GM23338 (cell line): ENCODE measurements around the gene LAD1. TPM values are rescaled to one million over a fixed set of nuclear protein-coding genes. Genes with fewer than 3 reads are reported as not detected.

Experiments
- ATAC-seq: fragments of 200-7000 bp; cut with Tn5 transposase; 3 replicates; pipeline ENCODE4 v1.9.1; 2020
- DNase-seq: peaks from one replicate; pipeline ENCODE4 v3.0.0-alpha.2; 2015; ENCODE audit warnings: low spot score
- H2AFZ ChIP-seq: fragments of 200-600 bp; sonication (generic); 2 replicates; pipeline ENCODE4 v1.8.0; 2016; ENCODE audit warnings: antibody characterized with exemption, mild to moderate bottlenecking, moderate library complexity
- H3F3A ChIP-seq: fragments of 200-600 bp; sonication (generic); replicated peaks from 2 replicates; pipeline ENCODE4 v1.8.0; 2017; ENCODE audit warnings: antibody characterized with exemption, mixed run types, low read depth
- H3K27ac ChIP-seq: fragments of 200-600 bp; sonication (generic); 2 replicates; pipeline ENCODE4 v1.6.1; 2016; ENCODE audit warnings: low read depth
- H3K27me3 ChIP-seq: fragments of 200-600 bp; sonication (generic); 2 replicates; pipeline ENCODE4 v1.8.0; 2016; ENCODE audit warnings: mild to moderate bottlenecking, mixed run types, moderate library complexity; ENCODE audit not compliant: insufficient read depth
- H3K36me3 ChIP-seq: fragments of 200-600 bp; sonication (generic); 2 replicates; pipeline ENCODE4 v1.8.0; 2016; ENCODE audit warnings: mild to moderate bottlenecking; ENCODE audit not compliant: insufficient read depth
- H3K4me1 ChIP-seq: fragments of 200-600 bp; sonication (generic); 2 replicates; pipeline ENCODE4 v1.8.0; 2016; ENCODE audit warnings: mild to moderate bottlenecking, moderate library complexity; ENCODE audit not compliant: insufficient read depth
- H3K4me2 ChIP-seq: fragments of 200-600 bp; sonication (generic); 2 replicates; pipeline ENCODE4 v1.7.1; 2017; ENCODE audit warnings: mixed run types
- H3K4me3 ChIP-seq: fragments of 200-600 bp; sonication (generic); 2 replicates; pipeline ENCODE4 v1.6.1; 2016; ENCODE audit warnings: mixed run types
- H3K79me2 ChIP-seq: fragments of 200-600 bp; sonication (generic); replicated peaks from 2 replicates; pipeline ENCODE4 v1.8.0; 2017; ENCODE audit warnings: mild to moderate bottlenecking; ENCODE audit not compliant: insufficient read depth
- H3K9me2 ChIP-seq: fragments of 200-600 bp; sonication (generic); 2 replicates; pipeline ENCODE4 v1.8.0; 2017; ENCODE audit not compliant: insufficient read depth
- H4K20me1 ChIP-seq: fragments of 200-600 bp; sonication (generic); replicated peaks from 2 replicates; pipeline ENCODE4 v1.8.0; 2017; ENCODE audit warnings: mild to moderate bottlenecking; ENCODE audit not compliant: insufficient read depth
- H3K27ac Mint-ChIP-seq: 2 replicates; pipeline ENCODE4 v1.8.0; 2020; ENCODE audit warnings: inconsistent platforms, mild to moderate bottlenecking, moderate library complexity, mixed read lengths
- H3K27me3 Mint-ChIP-seq: 3 replicates; pipeline ENCODE4 v1.8.0; 2022; ENCODE audit warnings: low read depth, mild to moderate bottlenecking, moderate library complexity, mixed read lengths, inconsistent platforms; ENCODE audit not compliant: insufficient read depth, poor library complexity
- H3K36me3 Mint-ChIP-seq: 3 replicates; pipeline ENCODE4 v1.8.0; 2021; ENCODE audit warnings: low read depth, mild to moderate bottlenecking, inconsistent platforms, moderate library complexity, mixed read lengths
- H3K4me1 Mint-ChIP-seq: 3 replicates; pipeline ENCODE4 v1.8.0; 2020; ENCODE audit warnings: mild to moderate bottlenecking, inconsistent platforms, mixed read lengths
- H3K4me3 Mint-ChIP-seq: 3 replicates; pipeline ENCODE4 v1.8.0; 2021; ENCODE audit warnings: moderate library complexity, mild to moderate bottlenecking, inconsistent platforms, mixed read lengths
- H3K9me3 Mint-ChIP-seq: 3 replicates; pipeline ENCODE4 v1.8.0; 2020; ENCODE audit warnings: moderate library complexity, mild to moderate bottlenecking, inconsistent platforms, mixed read lengths
- CREB1 ChIP-seq: fragments of 250-450 bp; sonication (Bioruptor Pico); IDR thresholded peaks from 2 replicates; pipeline ENCODE4 v1.5.0; 2020; ENCODE audit warnings: low read depth, mild to moderate bottlenecking, moderate library complexity
- CTCF ChIP-seq, 2 experiments: fragments of 200-600 bp in 1 of 2; sonication (generic) in 1 of 2; conservative IDR thresholded peaks; 2 replicates each; pipeline versions ENCODE4 v1.5.1 to v1.6.1; 2016 to 2017; ENCODE audit warnings: antibody characterized with exemption in 2 of 2, low read depth in 2 of 2, mild to moderate bottlenecking in 2 of 2, moderate library complexity in 1 of 2
- ETS1 ChIP-seq: IDR thresholded peaks from 2 replicates; pipeline ENCODE4 v1.6.1; 2016; ENCODE audit warnings: antibody characterized with exemption
- EZH2 ChIP-seq: fragments of 200-600 bp; sonication (generic); IDR thresholded peaks from one replicate; pipeline ENCODE4 v1.8.0; 2017; ENCODE audit warnings: antibody characterized with exemption, mild to moderate bottlenecking, low read depth; ENCODE audit not compliant: unreplicated experiment
- EZH2phosphoT487 ChIP-seq: fragments of 200-600 bp; sonication (generic); IDR thresholded peaks from one replicate; pipeline ENCODE4 v1.8.1; 2018; ENCODE audit warnings: antibody characterized with exemption; ENCODE audit not compliant: unreplicated experiment
- JUNB ChIP-seq: IDR thresholded peaks from one replicate; pipeline ENCODE4 v1.6.1; 2016; ENCODE audit warnings: antibody characterized with exemption; ENCODE audit not compliant: unreplicated experiment
- NANOG ChIP-seq: IDR thresholded peaks from 2 replicates; pipeline ENCODE4 v1.6.1; 2016; ENCODE audit warnings: antibody characterized with exemption, borderline replicate concordance
- POLR2AphosphoS5 ChIP-seq: IDR thresholded peaks from 2 replicates; pipeline ENCODE4 v1.6.1; 2016; ENCODE audit warnings: antibody characterized with exemption, low read depth
- REST ChIP-seq: IDR thresholded peaks from one replicate; pipeline ENCODE4 v1.6.1; 2018; ENCODE audit warnings: antibody characterized with exemption; ENCODE audit not compliant: unreplicated experiment
- STAT1 ChIP-seq: IDR thresholded peaks from one replicate; pipeline ENCODE4 v1.6.1; 2016; ENCODE audit warnings: antibody characterized with exemption; ENCODE audit not compliant: unreplicated experiment
- ZNF114 ChIP-seq: fragments of 250-450 bp; sonication (Bioruptor Pico); IDR thresholded peaks from 2 replicates; pipeline ENCODE4 v1.5.0; 2020; ENCODE audit warnings: mild to moderate bottlenecking, moderate library complexity
- ZNF331 ChIP-seq: fragments of 250-450 bp; sonication (Bioruptor Pico); IDR thresholded peaks from 2 replicates; pipeline ENCODE4 v1.5.0; 2020; ENCODE audit warnings: low read depth, mild to moderate bottlenecking, moderate library complexity
- ZNF462 ChIP-seq: fragments of 250-450 bp; sonication (Bioruptor Pico); IDR thresholded peaks from 2 replicates; pipeline ENCODE4 v1.5.0; 2020; ENCODE audit warnings: mild to moderate bottlenecking, moderate library complexity
- polyA plus RNA-seq: library from polyadenylated mRNA; unstranded; fragments of >200 nt; fragmentation: Nextera tagmentation; extraction: Ambion mirVana; gene quantifications from 2 replicates; pipeline ENCODE4 v1.2.1, GENCODE V29; 2016
- total RNA-seq: library from RNA; depleted of rRNA; stranded (reverse); fragments of >200 nt; shearing (Covaris generic); gene quantifications from 2 replicates; pipeline ENCODE4 v1.2.3, GENCODE V29; 2014

Gene LAD1
- total and polyA plus RNA-seq, 2 experiments from 2014 or later, result 17.6 to 18.9 TPM

GRCh38 chr1:201419256-201419655 is 20.1 kb upstream of the LAD1 start:
- Mint-ChIP-seq H3K9me3 (peaks cover 7% of the 10 kb centered on the region; the same call in 2 of the 3 replicates), H3K27ac (0 out of 2 replicates have a peak overlapping the region, but pooled peaks have one; percentile 14), H3K4me1 (peaks cover 15% of the 10 kb centered on the region), H3K4me3 (no peak overlapping the region), H3K27me3 (peaks cover 7% of the 10 kb centered on the region), H3K36me3 (no peaks in the 10 kb centered on the region)
- TF ChIP-seq JUNB, result no peak
- TF ChIP-seq ZNF114 (CRISPR knock-in tag), result no peak
- no peak for TF ChIP-seq CTCF (conservative IDR thresholded peaks at IDR 0.05; ENCODE audit: low read depth in 2 of 2)
- no peak for TF ChIP-seq STAT1
- no peak for TF ChIP-seq EZH2
- no peak for TF ChIP-seq ETS1
- no peak for TF ChIP-seq REST
- no peak for TF ChIP-seq NANOG
- no peak for TF ChIP-seq EZH2phosphoT487
- TF ChIP-seq ZNF462 (CRISPR knock-in tag), result no peak
- TF ChIP-seq CREB1 (CRISPR knock-in tag), result no peak
- no peak for TF ChIP-seq ZNF331 (CRISPR knock-in tag)
- no peak for TF ChIP-seq POLR2AphosphoS5
- H3K36me3 ChIP-seq, result no peaks in the 10 kb centered on the region
- no peaks in the 10 kb centered on the region for H3K4me1 ChIP-seq
- no peaks in the 10 kb centered on the region for H4K20me1 ChIP-seq
- no peak overlapping the region for H2AFZ ChIP-seq
- no peaks in the 10 kb centered on the region for H3K27me3 ChIP-seq
- H3K27ac ChIP-seq, result no peak overlapping the region
- ATAC-seq (no peak), DNase-seq (no peak)
- no peaks in the 10 kb centered on the region for H3K9me2 ChIP-seq
- no peak overlapping the region for H3K4me2 ChIP-seq
- H3F3A ChIP-seq, result no peaks in the 10 kb centered on the region
- no peaks in the 10 kb centered on the region for H3K79me2 ChIP-seq
- no peak overlapping the region for H3K4me3 ChIP-seq
